Renal pelvis (tissue), 4 donors: ENCODE measurements around the gene MYCL. TPM values are rescaled to one million over a fixed set of nuclear protein-coding genes. Genes with fewer than 3 reads are reported as not detected.
A peak's percentile ranks its signal among the peaks of the same experiment; 100 is the strongest.

ENCODE experiments used
- DNase-seq: peaks from one replicate; pipeline ENCODE4 v3.0.0-alpha.2; 2013
- polyA plus RNA-seq, 3 donors: library from polyadenylated mRNA; unstranded; fragments of 120-200 nt; gene quantifications; one replicate each; pipeline ENCODE4 v1.2.1, GENCODE V29; 2013; ENCODE audit not compliant: insufficient read length in 3 of 3

MYCL gene
- polyA plus RNA-seq, 3 donors, result 8.4 to 10.1 (median 9.0) TPM

GRCh38 chr1:39857126-39857878, 44.4 kb downstream of the MYCL start:
- DNase-seq, result no peak

- DNase-seq, result no peak
Observed at GRCh38 chr1:39854738-39855137, 47.0 kb downstream of the MYCL start.

- no peak for DNase-seq
Observed at GRCh38 chr1:39854314-39854713, 47.4 kb downstream of the MYCL start.

- no peak for DNase-seq
Observed at GRCh38 chr1:39852876-39853275, 48.8 kb downstream of the MYCL start.

- peak; percentile 61 for DNase-seq
Observed at GRCh38 chr1:39852214-39852791, 49.4 kb downstream of the MYCL start.

- no peak for DNase-seq
Observed at GRCh38 chr1:39850606-39851216, 51.0 kb downstream of the MYCL start.

GRCh38 chr1:39849203-39849602, 52.5 kb downstream of the MYCL start:
- DNase-seq, result no peak

GRCh38 chr1:39847940-39848339, 53.8 kb downstream of the MYCL start:
- DNase-seq, result no peak

- DNase-seq, result no peak
Observed at GRCh38 chr1:39846796-39847195, 54.9 kb downstream of the MYCL start.

GRCh38 chr1:39845569-39846566, 55.8 kb downstream of the MYCL start:
- peak; percentile 81 for DNase-seq

Other genes with a start within 250 kb of the MYCL start
- gene NT5C1A, start 229.8 kb downstream of the MYCL start, polyA plus RNA-seq, result under 1 TPM; 0.20 to 0.27 (median 0.21) TPM
- gene HPCAL4, start 210.5 kb downstream of the MYCL start, polyA plus RNA-seq, result under 1 TPM; 0.30 to 0.62 (median 0.40) TPM
- gene PPIE, start 163.0 kb downstream of the MYCL start, polyA plus RNA-seq, result 10 to 100 TPM; 70.8 to 77.3 (median 75.7) TPM
- under 1 TPM; 0.28 to 0.69 (median 0.56) TPM for gene OXCT2, start 130.6 kb downstream of the MYCL start, polyA plus RNA-seq
- 1 to 10 TPM; 1.6 to 3.4 (median 2.8) TPM for gene BMP8B, start 113.1 kb downstream of the MYCL start, polyA plus RNA-seq
- 10 to 100 TPM; 26.0 to 51.9 (median 45.7) TPM for gene TRIT1, start 18.4 kb downstream of the MYCL start, polyA plus RNA-seq
- 1 to 10 TPM; 1.7 to 2.7 (median 2.5) TPM for gene MFSD2A, start 53.2 kb upstream of the MYCL start, polyA plus RNA-seq
- 100 to 1,000 TPM; 170 to 189 (median 184) TPM for gene CAP1, start 138.8 kb upstream of the MYCL start, polyA plus RNA-seq
- gene PPT1, start 195.3 kb upstream of the MYCL start, polyA plus RNA-seq, result 100 to 1,000 TPM in 1 of 3 donors, 10 to 100 TPM in 2; 93.0 to 113 (median 98.8) TPM